ENCODE results near the gene CHTF18.

Gene CHTF18

DNA sequence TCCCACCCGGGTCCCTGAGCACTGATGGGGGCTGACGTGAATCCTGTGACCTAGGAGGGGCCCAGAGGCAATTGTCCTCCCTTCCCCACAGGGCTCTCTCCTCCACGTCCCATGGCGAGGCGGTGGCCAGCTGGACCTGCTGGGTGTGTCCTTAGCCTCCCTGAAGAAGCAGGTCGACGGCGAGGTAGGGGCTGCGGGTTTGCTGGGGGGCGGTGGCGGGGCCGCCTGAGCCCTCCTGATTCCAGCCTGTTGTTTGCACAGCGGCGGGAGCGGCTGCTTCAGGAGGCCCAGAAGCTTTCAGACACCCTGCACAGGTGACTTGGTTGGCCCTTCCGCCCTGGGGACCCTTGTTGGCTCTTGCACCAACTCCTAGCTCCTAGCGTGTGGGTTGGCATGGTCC is 1.7 kb downstream of the CHTF18 start:
- no peak for DNase-seq

GRCh38 chr16:791131-791530 is 2.7 kb downstream of the CHTF18 start:
- DNase-seq, result no peak

- DNase-seq, result no peak
These were observed 4.0 kb downstream of the CHTF18 start for GRCh38 chr16:792221-792995.

GRCh38 chr16:793414-793813 is 5.0 kb downstream of the CHTF18 start:
- DNase-seq, result no peak

GRCh38 chr16:794091-794822 is 5.8 kb downstream of the CHTF18 start:
- DNase-seq, result no peak

DNA sequence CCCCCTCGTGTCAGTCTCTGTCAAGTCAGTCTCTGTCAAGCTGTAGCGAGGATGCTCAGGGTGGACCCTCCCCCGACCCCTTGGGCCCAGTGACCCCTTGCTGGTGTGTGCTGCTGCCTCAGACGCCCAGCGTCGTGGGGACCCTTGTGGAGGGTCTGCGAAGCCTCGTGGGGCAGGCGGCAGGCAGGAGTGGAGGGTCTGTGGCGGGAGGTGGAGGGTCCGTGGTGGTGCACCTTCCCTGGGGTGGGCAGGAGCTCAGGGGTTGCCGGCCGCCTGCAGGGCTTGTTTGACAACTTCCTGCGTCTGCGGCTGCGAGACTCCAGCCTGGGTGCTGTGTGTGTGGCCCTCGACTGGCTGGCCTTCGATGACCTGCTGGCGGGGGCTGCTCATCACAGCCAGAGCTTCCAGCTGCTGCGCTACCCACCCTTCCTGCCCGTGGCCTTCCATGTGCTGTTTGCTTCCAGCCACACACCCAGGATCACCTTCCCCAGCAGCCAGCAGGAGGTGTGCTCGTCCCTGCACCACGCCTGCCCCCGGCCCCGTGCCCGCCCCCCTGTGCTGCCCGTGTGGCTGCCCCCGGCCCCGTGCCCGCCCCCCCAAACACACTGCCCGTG is 6.5 kb downstream of the CHTF18 start:
- DNase-seq, result no peak

DNA sequence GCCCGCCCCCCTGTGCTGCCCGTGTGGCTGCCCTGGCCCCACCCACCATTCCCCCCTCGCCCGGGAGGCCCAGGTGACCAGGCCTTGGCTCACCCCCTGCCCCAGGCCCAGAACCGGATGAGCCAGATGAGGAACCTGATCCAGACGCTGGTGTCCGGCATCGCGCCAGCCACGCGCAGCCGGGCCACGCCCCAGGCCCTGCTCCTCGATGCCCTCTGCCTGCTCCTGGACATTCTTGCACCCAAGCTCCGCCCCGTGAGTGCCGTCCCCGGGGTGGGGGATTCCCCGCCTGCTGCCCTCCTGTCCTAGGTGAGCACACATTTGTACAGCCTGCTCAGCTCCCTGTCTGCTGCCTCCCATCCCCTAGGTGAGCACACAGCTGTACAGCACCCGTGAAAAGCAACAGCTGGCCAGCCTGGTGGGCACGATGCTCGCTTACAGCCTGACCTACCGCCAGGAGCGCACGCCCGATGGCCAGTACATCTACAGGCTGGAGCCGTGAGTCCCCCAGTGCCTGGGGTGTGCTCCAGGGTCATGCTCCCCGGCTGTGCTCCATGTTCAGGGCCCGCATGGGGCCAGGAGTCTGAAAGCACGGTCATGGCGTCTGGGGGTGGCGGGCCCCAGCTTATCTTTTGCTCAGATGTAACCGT is 7.3 kb downstream of the CHTF18 start:
- DNase-seq, result no peak

DNA sequence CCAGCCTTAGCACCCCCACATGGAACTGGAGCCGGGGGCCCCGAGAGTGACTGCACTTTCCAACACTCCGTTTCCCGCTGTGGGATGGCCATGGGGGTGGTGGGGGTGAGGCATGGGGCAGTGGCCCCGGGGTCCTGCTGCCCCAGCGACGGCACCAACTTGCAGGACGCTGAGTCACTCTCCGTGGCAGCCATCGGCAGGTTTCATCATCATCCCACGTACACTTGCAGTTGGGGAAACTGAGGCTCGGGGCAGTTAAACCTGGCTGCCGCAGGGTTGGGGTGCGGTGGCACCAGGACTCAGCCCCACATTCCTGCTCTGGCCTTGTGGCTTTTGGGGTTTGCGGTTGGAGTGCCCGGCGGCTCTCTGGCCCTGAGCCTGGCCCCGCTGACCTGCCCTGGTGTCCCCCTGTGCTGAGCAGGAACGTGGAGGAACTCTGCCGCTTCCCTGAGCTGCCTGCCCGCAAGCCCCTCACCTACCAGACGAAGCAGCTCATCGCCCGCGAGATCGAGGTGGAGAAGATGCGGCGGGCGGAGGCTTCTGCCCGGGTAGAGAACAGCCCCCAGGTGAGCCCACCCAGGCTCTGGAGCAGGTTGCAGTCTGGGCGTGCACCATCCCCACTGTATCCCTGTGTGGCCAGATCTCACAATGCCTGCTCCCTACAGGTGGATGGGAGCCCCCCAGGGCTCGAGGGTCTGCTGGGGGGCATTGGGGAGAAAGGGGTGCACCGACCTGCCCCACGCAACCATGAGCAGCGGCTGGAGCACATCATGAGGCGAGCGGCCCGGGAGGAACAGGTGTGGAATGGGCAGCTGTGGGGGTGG is 8.1 kb downstream of the CHTF18 start:
- DNase-seq, result no peak

DNA sequence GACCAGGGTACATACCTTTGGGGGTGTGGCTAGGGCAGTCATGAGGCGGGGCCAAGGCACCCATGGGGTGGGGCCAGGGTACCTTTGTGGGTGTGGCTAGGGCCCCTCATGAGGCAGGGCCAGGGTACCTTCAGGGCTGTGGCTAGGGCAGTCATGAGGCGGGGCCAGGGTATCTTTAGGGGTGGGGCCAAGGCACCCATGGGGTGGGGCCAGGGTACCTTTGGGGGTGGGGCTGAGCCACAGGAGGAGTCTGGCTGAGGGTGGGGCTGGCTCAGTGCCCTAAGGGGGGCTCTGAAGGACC is 8.7 kb downstream of the CHTF18 start:
- no peak for DNase-seq

- no peak for DNase-seq
These were observed 9.3 kb downstream of the CHTF18 start for GRCh38 chr16:797686-798085.

DNA sequence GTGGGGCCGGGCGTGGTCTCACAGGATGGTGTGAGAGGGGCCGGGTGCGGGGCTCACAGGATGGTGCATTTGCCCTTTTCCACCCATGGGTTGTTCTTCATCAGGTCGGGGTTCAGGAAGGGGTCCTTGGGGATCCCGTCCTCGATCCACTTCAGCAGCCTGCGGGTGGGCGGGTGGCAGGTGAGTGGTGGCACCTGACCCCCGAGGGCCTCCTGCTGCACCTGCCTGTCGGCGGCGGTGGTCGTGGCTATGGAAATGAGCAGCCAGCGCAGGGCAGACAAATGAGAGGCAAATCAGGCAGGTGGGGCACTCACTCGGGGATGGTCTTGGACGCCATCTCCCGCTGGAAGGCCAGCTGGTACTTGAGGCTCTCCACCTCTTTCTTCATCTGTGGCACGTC is 10.2 kb downstream of the CHTF18 start:
- DNase-seq, result no peak

GRCh38 chr16:799111-799947 is 10.9 kb downstream of the CHTF18 start:
- DNase-seq, result no peak

- no peak for DNase-seq
These were observed 11.8 kb downstream of the CHTF18 start, which contains the start of gene GNG13 for GRCh38 chr16:799948-800833. TSS of gene GNG13 (minus strand) at chr16:800734. CDS start at chr16:799077, 1,657 bp downstream.

DNA sequence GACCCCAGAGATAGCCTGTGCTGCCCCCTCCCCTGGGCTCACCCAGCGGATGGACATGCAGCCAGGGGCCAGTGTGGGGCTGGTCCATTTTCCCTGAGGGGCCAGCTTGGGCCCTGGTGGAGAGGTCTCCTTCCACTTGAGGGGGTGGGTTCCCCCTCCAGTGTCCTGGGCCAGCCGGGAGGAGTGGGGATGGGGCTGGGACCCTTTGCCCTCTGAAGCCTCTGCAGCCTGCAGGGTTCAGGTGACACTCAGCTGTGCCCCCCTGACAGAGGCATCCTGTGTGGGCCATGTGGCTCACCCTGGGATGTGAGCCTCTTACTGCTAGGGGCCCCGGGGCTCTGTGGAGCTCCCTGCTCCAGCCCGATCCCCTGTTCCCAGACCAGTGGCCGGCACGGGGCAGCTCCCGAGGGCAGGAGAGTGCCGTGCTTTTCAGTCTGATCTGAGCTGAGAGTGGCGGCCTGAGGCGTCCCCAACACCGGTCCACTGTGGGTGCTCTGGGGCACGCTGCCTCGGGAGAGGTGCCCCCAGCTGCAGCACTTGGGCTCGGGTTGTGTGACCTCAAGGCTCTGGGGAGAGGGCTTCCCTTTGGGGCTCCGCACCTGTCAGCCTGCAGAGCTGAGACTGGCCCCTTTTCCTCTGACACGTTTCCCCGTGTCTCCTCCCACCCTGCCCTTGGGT is 12.6 kb downstream of the CHTF18 start:
- DNase-seq, result no peak

- DNase-seq, result no peak
These were observed 13.4 kb downstream of the CHTF18 start for GRCh38 chr16:801584-802363.

DNA sequence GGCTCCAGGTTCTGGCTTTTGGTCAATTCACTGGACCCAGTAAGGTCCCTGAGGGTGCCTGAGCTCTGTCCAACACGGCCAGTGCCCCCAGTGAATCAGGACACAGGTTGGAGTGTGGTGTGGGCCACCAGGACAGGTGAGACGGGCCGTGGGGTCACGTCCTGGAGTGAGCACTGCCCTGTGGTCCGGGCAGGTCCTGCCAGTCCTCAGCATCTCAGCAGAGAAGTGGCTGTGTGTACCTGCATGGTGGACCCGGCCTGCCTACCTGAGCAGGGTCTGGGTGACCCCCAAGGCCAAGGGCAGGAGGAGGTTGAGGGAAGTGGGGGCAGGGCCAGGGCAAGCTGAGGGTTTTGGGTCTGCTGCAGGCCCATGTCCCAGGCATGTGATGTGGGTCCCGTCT is 14.0 kb downstream of the CHTF18 start:
- DNase-seq, result no peak

GRCh38 chr16:802914-803753 is 14.7 kb downstream of the CHTF18 start:
- no peak for DNase-seq
